Measurements from ENCODE around the gene AEBP1. TPM values are rescaled to one million over a fixed set of nuclear protein-coding genes. Genes with fewer than 3 reads are reported as not detected.

AEBP1 gene
- total and polyA plus RNA-seq, 2 donors (not counting 1 experiment from before 2014, with no cell fraction given) = 44.4 to 133 TPM

GRCh38 chr7:44101303-44101965 is 2.7 kb upstream of the AEBP1 start:
- DNase-seq (ENCODE audit: low read depth in 2 of 2) = no peak
- no peaks in the 10 kb centered on the region for H4K20me1 ChIP-seq (ENCODE audit: control insufficient read depth, extremely low read depth, insufficient read depth, low read length)
- peak overlapping the region; percentile 40 for H3K27ac ChIP-seq (ENCODE audit: insufficient read depth, low read length)
- no peak overlapping the region for H3K4me2 ChIP-seq (ENCODE audit: extremely low read depth, insufficient read depth, low read length)
- H2AFZ ChIP-seq (ENCODE audit: low read length) = no peak overlapping the region
- H3K36me3 ChIP-seq (ENCODE audit: control insufficient read depth, insufficient read depth, low read length) = no peaks in the 10 kb centered on the region
- no peak overlapping the region for H3K4me3 ChIP-seq (replicated peaks in 1 of 4; ENCODE audit: control extremely low read depth in 1 of 4, insufficient read depth in 1 of 4, low read depth in 3 of 4, low read length in 4 of 4)
- TF ChIP-seq CTCF (conservative IDR thresholded peaks at IDR 0.05 in 1 of 2, IDR thresholded peaks at IDR 0.05 in 1 of 2; ENCODE audit: low read depth in 1 of 2, low read length in 2 of 2) (no peak), EZH2 (IDR thresholded peaks at IDR 0.05; ENCODE audit: low read length, missing control alignments) (no peak)
- no peaks in the 10 kb centered on the region for H3K27me3 ChIP-seq (ENCODE audit: control insufficient read depth, insufficient read depth, low read length)
- no peaks in the 10 kb centered on the region for H3K9me3 ChIP-seq (ENCODE audit: control insufficient read depth, insufficient read depth, low read depth, low read length)
- H3K9ac ChIP-seq (ENCODE audit: insufficient read depth, low read length) = no peak overlapping the region
- H3K79me2 ChIP-seq (ENCODE audit: control insufficient read depth, insufficient read depth, low read length) = no peaks in the 10 kb centered on the region
- H3K4me1 ChIP-seq (ENCODE audit: control insufficient read depth, extremely low read depth, insufficient read depth, low read length) = peaks cover 31% of the 10 kb centered on the region

GRCh38 chr7:44101966-44102845 is 1.9 kb upstream of the AEBP1 start:
- Histone ChIP-seq H3K9me3 (ENCODE audit: control insufficient read depth, insufficient read depth, low read depth, low read length) (no peaks in the 10 kb centered on the region), H3K36me3 (ENCODE audit: control insufficient read depth, insufficient read depth, low read length) (peaks cover under 1% of the 10 kb centered on the region), H3K27ac (ENCODE audit: insufficient read depth, low read length) (peak overlapping the region; percentile 56), H3K4me3 (replicated peaks in 1 of 4; ENCODE audit: control extremely low read depth in 1 of 4, insufficient read depth in 1 of 4, low read depth in 3 of 4, low read length in 4 of 4) (no peak overlapping the region), H3K9ac (ENCODE audit: insufficient read depth, low read length) (no peak overlapping the region), H3K4me1 (ENCODE audit: control insufficient read depth, extremely low read depth, insufficient read depth, low read length) (peaks cover 31% of the 10 kb centered on the region), H4K20me1 (ENCODE audit: control insufficient read depth, extremely low read depth, insufficient read depth, low read length) (no peaks in the 10 kb centered on the region), H3K27me3 (ENCODE audit: control insufficient read depth, insufficient read depth, low read length) (no peaks in the 10 kb centered on the region), H3K4me2 (ENCODE audit: extremely low read depth, insufficient read depth, low read length) (no peak overlapping the region), H2AFZ (ENCODE audit: low read length) (no peak overlapping the region), H3K79me2 (ENCODE audit: control insufficient read depth, insufficient read depth, low read length) (no peaks in the 10 kb centered on the region)
- TF ChIP-seq CTCF (conservative IDR thresholded peaks at IDR 0.05 in 1 of 2, IDR thresholded peaks at IDR 0.05 in 1 of 2; ENCODE audit: low read depth in 1 of 2, low read length in 2 of 2) (no peak), EZH2 (IDR thresholded peaks at IDR 0.05; ENCODE audit: low read length, missing control alignments) (no peak)
- DNase-seq (ENCODE audit: low read depth in 2 of 2) = peak; percentile 58 to 61

- no peak overlapping the region for H3K9ac ChIP-seq (ENCODE audit: insufficient read depth, low read length)
- no peaks in the 10 kb centered on the region for H3K79me2 ChIP-seq (ENCODE audit: control insufficient read depth, insufficient read depth, low read length)
- no peak for DNase-seq (ENCODE audit: low read depth in 2 of 2)
Observed at GRCh38 chr7:44102846-44103565, 1.1 kb upstream of the AEBP1 start.

More at GRCh38 chr7:44102846-44103565, 1.1 kb upstream of the AEBP1 start:
- Histone ChIP-seq H3K4me1 (ENCODE audit: control insufficient read depth, extremely low read depth, insufficient read depth, low read length) (peaks cover 31% of the 10 kb centered on the region), H3K36me3 (ENCODE audit: control insufficient read depth, insufficient read depth, low read length) (peaks cover 2% of the 10 kb centered on the region), H3K4me2 (ENCODE audit: extremely low read depth, insufficient read depth, low read length) (no peak overlapping the region), H4K20me1 (ENCODE audit: control insufficient read depth, extremely low read depth, insufficient read depth, low read length) (no peaks in the 10 kb centered on the region), H3K27ac (ENCODE audit: insufficient read depth, low read length) (peak overlapping the region; percentile 56), H2AFZ (ENCODE audit: low read length) (no peak overlapping the region), H3K27me3 (ENCODE audit: control insufficient read depth, insufficient read depth, low read length) (no peaks in the 10 kb centered on the region), H3K4me3 (replicated peaks in 1 of 4; ENCODE audit: control extremely low read depth in 1 of 4, insufficient read depth in 1 of 4, low read depth in 3 of 4, low read length in 4 of 4) (no peak overlapping the region), H3K9me3 (ENCODE audit: control insufficient read depth, insufficient read depth, low read depth, low read length) (no peaks in the 10 kb centered on the region)
- TF ChIP-seq CTCF (conservative IDR thresholded peaks at IDR 0.05 in 1 of 2, IDR thresholded peaks at IDR 0.05 in 1 of 2; ENCODE audit: low read depth in 1 of 2, low read length in 2 of 2) (no peak), EZH2 (IDR thresholded peaks at IDR 0.05; ENCODE audit: low read length, missing control alignments) (no peak)

Measured in fibroblast of lung (primary cell).